ENCODE measurements around the gene HECW1.

GRCh38 chr7:43112941-43113621, 634 bp downstream of the HECW1 start:
- TF ChIP-seq EZH2 (IDR thresholded peaks at IDR 0.05) (peak; percentile 72), POLR2AphosphoS5 (IDR thresholded peaks at IDR 0.05; ENCODE audit: borderline replicate concordance, low read depth, low read length) (no peak)

Measured in SK-N-MC (cell line).